HG03378 (cell line): Measurements from ENCODE around the gene IRF8.
"Not testable (repeated sequence)": the region's sequence is repeated elsewhere in the genome, so short reads cannot be mapped to it uniquely, and the experiment has no call there.

ENCODE experiments used
- ATAC-seq: cut with Tn5 transposase; IDR thresholded peaks from one replicate; pipeline ENCODE4 v1.9.1; 2021; ENCODE audit warnings: mild to moderate bottlenecking, moderate library complexity; ENCODE audit not compliant: unreplicated experiment

The IRF8 gene

DNA sequence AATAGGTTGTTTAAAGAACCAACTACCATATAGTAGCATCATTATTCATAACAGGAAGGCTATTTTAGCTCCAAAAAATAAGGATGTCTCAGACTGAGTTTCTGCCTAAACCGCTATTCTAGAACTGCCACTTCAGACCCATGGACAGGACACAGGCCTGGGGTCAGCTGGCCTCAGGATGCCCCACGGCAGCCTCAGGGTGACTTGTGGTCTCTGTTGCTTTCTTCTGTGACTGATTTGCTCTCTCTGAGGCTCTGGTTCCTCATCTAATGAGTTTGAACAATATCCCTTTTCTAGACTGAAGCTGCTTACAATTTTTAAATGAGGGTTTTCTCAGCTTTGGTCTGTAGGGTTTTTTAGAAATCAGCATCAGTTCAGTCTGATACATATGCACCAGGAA lies 31.8 kb upstream of the IRF8 start:
- no peak for ATAC-seq

DNA sequence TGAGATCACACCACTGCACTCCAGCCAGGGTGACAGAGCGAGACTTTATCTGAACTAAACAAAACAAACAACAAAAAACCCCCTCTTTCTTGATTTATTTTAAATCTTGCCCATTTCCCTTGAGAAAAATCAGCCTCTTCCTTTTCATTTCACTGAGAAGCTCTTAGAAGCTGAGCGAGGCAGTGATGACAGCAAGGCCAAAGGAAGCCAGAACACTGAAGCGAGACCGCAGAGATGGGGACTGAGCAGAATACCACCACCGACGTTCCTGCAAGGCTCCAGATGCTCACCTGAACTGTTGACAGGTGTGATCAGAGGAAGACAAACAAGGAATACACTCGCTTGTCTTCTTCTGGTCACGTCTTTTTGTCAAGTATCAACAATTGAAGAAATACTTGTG lies 30.5 kb upstream of the IRF8 start:
- no peak for ATAC-seq

DNA sequence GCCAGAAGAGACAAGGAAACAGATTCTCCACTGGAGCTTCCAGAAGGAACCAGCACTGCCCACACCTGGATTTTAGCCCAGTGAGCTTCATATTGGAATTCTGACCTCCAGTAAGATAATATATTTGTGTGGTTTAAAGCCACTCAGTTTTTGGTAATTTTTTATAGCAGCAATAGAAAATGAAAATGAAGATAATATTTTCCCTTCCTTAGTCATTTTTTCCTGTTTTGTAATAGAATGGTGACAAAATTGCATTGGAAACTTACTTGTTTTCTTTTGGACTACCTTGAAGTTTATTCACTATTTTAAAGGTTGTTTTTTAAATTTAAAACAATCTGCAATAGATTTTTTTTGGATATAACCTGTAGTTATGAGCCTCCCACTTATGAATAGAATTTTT lies 29.8 kb upstream of the IRF8 start:
- ATAC-seq: no peak

DNA sequence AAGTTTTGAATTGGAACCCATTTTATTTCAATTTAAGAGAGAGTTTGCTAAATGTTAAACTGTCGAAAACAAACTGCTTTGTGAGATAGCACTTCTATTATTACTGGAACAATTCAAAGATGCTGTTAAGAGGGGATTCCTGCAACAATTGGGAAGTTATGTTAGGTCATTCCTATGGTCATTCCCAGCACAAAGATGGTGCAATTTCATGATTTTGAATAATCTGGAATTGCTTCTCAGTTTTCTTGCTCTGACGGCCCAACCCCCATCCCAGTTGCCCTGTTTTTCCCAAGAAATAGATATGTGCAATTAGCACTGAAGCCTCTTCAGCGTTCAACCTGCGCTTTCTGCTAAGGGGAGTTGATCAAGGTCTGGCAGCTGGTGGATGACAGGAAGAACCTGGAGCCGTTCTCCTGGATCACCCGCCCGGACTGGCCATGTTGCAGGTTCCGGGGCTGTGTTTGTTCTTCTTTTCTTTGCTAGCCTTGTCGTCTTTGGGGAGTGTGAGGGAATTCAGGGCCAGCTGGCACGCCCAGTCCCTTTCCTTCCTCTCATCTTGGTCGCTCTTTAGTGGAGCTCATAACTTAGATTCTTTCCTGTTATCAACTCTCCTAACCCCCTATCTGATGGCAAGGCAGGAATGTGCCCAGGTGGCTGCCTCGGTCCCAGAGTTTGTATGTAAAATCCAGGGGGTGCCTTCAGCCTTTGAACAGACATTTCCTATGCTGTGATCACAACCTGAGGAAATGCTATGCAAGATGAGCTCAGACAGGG lies 29.0 kb upstream of the IRF8 start:
- no peak for ATAC-seq

DNA sequence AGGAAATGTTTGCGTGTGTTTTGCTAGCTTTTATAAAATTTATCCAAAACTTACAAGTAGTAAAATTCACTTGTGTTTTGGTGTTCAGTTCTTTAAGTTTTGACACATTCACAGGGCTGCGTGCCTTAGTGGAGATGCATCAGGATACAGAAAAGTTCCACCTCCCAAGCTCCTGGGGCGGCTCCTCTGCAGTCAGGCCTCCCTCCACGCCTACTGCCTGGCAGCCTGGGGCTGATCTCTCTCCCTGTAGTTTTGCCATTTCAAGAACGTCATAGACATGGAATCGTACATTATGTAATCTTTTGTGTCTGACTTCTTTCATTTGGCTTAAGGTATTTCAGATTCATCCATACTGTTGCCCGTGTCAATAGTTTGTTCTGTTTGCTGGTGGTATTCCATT lies 27.2 kb upstream of the IRF8 start:
- ATAC-seq: no peak

DNA sequence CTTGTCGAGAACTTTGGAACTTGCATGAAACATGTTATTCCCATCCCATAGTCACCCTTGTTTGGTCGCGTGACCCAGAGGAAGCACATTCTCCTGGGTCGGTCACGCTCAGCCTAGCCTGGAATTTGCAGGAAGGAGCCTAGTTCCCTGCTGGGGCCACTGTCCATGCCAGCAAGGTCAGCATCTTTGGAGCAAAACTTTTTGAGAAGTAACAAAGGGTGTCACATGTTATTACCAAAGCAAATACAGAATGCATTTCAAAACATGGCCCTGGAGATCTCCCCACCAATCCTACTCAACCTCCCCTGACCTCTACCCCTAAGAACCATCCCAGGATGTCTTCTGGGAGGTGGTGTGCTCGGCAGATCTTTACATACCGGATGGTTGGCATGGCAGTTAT lies 26.2 kb upstream of the IRF8 start:
- no peak for ATAC-seq

DNA sequence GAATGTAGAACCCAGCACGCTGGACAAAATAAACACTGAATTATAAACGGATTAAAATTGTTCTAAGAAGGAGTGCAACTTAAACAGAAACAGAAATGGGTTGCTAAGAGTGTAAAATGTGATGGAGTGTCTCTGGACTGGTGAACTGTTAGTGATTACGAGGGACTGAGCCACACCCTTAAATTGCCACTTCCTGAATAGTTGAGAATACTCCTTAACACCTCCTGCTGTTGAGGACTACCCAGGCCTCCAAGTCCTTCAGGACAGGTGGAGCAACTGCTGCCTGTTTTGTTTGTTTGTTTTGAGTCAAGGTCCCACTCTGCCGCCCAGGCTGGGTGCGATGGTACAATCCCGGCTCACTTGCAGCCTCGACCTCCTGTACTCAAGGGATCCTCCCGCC lies 25.8 kb upstream of the IRF8 start:
- no peak for ATAC-seq

DNA sequence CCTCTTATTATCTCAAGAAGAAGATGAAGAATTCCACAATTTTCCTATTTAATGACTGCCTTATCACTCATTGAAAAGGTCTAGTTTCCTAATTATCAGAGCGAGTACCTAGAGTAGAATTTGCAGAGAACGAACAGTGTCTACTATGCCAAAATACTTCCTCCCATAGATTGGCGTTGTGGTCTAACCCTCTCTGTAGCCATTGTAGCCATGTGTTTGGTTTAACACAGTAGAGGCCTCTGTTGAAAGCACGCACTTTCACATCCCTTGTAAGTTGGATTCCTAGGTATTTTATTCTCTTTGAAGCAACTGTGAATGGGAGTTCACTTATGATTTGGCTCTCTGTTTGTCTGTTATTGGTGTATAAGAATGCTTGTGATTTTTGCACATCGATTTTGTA lies 24.9 kb upstream of the IRF8 start:
- ATAC-seq: not testable (repeated sequence)

DNA sequence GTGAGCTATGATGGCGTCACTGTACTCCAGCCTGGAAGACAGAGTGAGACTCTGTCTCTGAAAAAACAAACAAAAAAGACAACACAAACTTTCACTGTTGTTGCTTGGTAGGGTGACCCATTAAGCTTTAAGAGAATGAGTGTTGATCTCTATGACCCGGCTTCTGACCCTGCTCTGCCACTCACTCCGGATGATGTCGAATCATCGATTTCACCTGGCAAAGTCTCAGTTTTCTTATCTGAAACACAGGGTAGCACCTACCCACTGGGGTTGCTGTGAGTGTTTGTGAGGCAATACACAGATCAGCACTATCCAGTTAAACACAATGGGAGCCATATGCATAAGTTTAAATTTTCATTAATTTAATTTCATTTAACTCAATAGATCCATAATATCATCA lies 20.6 kb upstream of the IRF8 start:
- ATAC-seq: no peak

DNA sequence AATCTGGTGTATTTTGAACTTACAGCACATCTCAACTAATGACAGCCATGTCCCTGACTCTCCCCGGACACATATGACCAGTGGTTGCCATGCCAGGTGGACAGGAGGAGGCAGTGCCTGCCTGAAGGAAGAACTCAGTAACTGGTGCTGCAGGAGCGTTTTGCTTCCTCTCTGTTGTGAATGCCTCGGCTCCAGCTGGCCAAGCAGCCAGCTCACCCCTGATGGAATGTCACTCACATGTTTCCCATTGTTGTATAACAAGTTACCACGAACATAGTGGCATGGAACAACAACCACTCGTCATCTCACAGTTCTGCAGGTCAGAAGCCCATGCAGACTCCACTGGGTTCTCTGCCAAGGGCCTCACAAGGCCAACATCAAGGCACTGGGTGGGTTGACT lies 20.1 kb upstream of the IRF8 start:
- no peak for ATAC-seq

DNA sequence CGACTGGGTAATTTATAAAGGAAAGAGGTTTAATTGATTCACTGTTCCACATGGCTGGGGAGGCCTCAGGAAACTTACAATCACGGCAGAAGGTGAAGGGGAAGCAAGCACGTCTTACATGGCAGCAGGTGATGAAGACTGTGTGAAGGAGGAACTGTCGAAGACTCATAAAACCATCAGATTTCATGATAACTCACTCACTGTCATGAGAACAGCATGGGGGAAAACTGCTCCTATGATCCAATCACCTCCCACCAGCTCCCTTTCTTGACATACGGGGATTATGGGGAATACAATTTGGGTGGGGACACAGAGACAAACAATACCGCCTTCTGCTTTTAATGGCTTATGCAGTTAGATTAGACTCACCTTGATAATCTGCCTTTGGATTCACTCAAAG lies 19.4 kb upstream of the IRF8 start:
- no peak for ATAC-seq

DNA sequence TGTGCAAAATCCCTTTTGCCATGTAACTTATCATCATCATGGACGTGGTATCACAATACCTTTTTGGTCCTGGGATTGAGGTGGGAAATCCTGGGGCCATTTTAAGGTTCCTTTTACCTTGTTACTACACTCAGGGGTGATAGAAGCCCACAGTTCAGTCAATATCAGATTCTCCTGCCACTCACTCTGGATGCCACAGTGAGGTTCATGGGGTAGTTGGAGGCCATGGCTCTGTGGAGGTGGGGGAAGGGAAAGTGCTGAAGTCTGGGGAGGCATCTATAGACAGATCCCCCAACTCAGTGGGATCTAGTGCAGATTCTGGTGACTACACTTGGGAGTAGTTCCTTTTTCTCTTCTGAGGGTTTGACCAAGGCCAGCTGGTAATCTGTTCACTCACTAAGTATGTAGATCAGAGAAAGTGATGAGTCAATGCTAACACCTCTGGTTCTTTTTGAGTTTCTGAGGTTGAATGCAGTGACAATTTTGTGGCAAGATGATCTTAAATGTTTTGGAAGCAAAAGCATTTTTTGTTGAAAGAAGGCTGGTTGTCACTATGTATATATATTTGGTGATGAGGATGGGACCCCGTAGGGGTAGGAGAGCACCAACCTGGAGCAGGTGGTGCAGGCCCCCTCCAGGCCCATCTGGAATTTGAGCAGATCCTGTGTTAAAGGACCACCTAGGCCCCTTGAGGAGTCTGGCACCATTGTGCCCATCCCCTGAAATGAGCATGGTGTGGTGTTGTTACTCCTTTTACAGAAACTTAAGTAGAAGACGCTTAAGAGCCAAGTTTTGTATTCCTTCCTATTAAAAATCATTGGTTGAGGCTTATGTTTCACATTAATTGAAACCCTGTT lies 18.8 kb upstream of the IRF8 start:
- ATAC-seq: peak; percentile 69

DNA sequence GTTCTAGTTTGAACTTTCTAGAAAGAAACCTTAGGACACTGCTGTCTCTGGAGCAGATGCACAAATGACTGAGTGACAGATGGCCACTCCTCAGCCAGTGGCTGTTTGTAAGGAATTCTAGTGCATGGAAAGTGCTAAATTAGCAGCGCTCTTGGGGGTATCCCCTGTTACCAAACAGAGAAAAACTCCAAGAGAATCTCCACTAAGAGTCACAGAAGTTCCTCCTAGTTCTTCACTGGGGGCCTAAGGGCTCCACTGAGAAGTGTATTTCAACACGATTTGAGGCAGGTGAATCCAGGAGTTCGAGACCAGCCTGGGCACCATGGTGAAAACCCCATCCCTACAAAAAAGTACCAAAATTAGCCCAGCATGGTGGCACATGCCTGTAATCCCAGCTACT lies 18.1 kb upstream of the IRF8 start:
- no peak for ATAC-seq

DNA sequence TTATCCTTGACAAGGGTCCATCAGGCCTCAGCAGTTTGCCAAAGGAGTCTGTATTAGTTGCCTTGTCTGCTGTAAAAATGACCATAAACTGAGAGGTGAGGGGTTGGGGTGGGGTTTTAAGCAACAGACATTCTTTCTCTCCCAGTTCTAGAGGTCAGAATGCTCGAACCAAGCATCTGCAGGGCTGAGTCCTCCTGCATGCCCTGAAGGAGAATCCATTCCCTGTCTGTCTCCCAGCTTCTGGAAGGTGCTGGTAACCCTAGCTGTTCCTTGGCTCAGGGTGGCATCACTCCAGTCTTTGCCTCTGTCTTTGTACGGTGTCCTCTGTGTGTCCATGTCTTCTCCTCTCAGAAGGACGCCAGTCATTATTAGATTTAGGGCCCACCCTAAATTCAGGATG lies 17.5 kb upstream of the IRF8 start:
- no peak for ATAC-seq

DNA sequence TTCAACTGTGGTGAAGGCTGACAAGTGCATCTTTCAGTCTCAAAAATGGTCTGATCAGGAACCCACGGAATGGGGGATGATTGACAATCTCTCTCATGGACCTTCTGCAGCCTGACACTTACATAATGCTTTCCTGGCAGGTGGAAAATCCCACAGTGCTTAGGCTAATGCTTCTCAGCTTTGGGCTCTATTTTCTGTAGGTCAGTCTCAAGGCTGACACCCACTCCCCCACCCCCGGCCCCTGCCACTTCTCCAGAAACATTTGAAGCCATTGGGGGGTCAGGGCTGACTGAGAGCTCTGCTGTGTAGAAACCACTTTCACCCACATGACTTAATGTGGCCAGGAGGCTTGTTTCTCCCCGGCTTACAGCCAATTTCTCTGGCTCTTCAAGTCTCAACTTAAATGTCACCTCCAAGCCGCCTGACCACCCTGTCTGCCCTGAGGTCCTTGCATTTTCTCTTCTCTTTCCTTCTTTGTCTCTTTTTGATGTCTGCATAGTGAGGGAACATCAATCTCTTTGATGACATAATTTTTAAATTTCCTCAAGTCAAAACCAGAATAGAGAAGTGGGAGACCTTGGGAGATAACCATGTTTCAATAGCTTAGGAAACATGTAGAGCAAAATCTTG lies 16.7 kb upstream of the IRF8 start:
- ATAC-seq: no peak

DNA sequence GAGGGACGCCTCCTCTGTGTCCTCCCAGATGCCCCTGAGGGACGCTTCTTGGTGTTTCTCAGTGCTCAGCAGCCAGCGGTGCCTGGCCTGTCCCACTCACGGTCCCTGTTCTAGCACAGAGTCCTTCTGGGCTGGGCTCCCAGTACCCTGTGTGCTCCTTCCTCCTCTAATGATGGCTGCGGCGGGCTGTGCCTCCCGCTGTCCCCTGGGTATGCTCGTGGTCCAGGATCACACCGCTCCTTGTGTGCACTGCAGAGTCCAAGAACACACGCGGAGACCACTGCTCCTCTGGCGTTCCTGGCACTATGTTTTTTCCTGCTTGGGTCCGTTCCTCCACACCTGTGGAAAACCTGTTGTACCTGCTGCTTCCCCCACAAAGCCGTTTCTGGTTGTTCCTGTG lies 15.1 kb upstream of the IRF8 start:
- no peak for ATAC-seq

DNA sequence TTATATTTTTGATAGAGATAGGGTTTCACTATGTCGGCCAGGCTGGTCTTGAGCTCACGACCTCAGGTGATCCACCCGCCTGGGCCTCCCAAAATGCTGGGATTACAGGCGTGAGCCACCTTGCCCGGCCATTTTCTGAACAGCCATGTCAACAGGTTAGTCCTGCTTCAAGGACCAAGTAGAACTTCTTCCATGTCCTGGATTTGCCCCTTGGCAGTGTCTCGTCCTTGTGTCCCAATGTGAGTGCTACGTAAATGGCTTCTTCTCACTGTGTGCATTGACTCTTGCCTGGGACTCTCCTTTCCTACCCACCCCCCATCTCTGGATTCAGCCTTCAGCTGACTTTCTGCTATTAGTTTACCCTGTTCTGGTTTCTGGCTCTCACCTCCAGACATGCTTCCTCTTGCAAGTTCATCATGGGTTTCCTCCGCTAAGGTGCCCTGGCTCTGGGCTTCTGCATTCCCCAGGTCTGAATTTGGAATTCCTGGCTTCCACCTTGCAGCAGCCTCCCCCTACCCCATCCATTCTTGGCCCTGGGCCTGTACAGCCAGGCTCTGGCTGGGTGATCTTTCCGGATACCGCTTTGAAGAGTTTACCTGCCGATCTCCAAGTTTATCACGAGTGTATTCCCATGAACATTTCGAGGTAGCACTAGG lies 14.0 kb upstream of the IRF8 start:
- ATAC-seq: no peak

DNA sequence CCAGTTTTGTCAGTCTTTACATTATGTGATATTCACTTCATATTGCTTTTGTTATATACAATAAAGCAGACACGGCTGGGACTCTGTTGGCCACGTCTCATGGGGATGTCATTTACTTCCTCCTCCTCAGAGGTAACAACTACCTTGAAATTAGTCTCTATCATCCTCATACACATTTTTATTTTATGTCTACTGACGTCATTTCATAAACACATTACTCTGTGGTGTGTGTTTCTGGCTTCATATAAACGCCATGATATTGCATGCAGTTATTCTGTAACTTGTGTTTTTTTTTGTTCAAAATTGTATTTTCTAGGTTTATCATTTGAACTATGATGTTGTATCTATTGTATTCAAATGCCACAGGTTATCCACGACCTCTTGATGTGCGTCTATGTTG lies 13.4 kb upstream of the IRF8 start:
- no peak for ATAC-seq

DNA sequence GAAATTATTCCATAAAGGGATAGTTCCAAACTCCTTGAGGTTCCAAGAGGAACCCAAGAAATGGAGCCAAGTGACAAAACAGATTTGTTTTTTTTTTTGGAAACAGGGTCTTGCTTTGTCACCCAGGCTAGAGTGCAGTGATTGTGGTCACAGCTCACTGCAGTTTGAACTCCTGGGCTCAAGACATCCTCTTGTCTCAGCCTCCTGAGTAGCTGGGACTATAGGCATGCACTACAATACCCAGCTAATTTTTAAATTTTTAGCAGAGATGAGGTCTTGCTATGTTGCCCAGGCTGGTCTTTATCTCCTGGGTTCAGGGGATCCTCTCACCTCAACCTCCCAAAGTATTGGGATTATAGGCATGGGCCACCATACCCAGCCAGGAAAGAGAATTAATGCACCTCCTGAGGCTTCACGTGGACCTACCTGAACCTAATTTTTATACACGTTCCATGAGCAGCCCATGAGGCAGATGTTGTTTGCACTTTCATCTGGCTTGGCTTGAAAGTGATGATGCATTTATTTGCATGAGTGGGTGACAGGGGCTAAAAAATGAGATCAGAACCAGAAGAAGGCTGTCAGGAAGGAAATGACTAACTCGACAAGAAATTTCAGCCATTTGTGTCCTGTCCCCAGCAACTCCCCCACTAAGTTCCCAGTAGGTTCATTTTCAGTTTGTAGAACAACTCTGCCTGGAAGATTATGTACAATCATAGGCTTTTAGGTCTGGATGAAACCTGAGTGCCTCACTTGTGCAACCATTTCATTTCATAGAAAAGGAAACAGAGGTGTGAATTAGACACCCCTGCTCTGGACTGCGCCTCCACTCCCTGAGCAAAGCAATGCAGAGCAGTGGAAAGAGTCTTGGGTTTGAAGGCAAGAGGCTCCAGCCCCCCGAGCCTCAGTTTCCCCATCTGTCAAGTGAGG lies 10.3 kb upstream of the IRF8 start:
- ATAC-seq: peak; percentile 90

DNA sequence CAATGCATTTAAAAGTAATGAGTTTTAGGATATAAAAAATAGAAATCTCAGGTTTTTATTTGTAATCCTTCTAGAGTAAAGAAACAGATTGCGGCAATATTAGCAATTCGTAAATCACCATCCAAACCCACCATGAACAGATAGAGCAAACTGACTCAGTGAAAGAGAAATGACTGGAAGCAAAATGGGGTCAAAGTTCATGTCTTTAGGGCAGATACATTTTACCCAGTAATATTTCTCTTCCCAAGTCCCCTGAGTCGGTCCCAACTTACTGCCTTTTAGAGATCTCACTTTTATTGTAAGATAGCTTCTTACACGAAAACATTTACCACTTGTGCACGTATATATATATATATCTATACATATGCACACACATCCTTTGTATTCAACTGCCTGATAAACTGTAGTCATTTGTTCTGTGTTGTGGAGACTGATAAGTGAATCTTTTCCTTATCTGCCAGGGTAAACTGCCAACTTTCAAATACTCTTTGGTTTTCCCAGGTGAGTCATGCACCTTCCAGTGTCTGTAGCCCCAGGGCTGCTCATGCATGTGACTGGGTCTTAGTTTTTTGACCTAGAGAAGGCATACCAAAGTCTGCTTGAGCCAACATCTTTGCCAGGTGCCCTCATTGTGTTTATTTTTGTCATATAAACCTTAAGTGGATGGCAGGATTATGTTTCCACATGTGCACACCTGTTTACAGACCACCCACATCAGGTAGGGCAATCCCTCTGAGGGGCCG lies 7.8 kb upstream of the IRF8 start:
- ATAC-seq: no peak
